Measurements from ENCODE around the gene ZNF536. TPM values are rescaled to one million over a fixed set of nuclear protein-coding genes. Genes with fewer than 3 reads are reported as not detected.

Gene ZNF536
- polyA plus RNA-seq, 1 donor (not counting 4 experiments of a cell fraction or from before 2014, with no cell fraction given) = not detected

DNA sequence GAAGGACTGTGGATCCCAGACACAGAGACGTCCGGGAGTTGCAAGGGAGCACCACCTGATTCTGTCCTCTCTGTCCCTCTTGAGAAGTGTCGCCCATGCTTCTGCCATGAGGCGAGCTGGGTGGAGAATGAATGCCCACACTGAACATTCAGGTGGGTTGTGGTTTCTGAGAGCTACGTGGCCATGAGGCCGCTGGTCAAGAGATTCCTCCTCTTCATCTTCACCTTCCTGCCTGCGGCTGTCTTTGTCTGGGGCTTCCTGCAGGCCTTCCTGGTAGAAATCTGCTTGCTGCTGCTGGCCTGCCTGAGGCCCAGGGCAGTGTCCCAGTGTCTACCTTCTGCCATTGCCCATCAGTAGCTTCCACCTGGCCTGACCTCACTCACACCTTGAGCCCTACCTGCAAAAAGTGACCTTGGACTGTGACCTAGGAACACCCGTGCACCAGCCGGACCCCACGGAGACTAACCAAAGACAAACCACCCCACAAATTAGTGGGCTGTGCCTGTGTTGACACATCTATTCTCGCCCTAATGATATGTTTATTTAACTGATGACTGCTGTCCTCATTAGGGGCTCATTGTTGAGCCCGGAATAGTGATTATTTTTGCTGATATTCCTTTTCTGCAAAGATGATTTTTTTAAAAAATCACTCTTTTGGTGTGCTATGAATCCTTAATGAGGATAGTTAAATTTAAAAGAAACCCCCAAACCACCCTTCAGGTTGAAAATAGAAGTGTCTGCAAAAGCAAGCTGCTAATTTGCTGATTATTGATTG is 38.7 kb upstream of the ZNF536 start:
- H3K79me2 ChIP-seq (ENCODE audit: control insufficient read depth, insufficient read depth, low read length) = no peaks in the 10 kb centered on the region
- no peak for TF ChIP-seq EZH2 (IDR thresholded peaks at IDR 0.05; ENCODE audit: low read length)
- TF ChIP-seq, protein P1, sequence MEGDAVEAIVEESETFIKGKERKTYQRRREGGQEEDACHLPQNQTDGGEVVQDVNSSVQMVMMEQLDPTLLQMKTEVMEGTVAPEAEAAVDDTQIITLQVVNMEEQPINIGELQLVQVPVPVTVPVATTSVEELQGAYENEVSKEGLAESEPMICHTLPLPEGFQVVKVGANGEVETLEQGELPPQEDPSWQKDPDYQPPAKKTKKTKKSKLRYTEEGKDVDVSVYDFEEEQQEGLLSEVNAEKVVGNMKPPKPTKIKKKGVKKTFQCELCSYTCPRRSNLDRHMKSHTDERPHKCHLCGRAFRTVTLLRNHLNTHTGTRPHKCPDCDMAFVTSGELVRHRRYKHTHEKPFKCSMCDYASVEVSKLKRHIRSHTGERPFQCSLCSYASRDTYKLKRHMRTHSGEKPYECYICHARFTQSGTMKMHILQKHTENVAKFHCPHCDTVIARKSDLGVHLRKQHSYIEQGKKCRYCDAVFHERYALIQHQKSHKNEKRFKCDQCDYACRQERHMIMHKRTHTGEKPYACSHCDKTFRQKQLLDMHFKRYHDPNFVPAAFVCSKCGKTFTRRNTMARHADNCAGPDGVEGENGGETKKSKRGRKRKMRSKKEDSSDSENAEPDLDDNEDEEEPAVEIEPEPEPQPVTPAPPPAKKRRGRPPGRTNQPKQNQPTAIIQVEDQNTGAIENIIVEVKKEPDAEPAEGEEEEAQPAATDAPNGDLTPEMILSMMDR (optimal IDR thresholded peaks at IDR 0.05 in 1 of 3, IDR thresholded peaks at IDR 0.05 in 1 of 3, conservative IDR thresholded peaks at IDR 0.05 in 1 of 3; ENCODE audit: extremely low read depth in 1 of 3, insufficient read depth in 2 of 3, low read length in 3 of 3) = no peak
- H3K27ac ChIP-seq (ENCODE audit: control insufficient read depth, insufficient read depth, low read length) = no peak overlapping the region
- H3K4me3 ChIP-seq (ENCODE audit: control insufficient read depth in 2 of 3, extremely low read depth in 1 of 3, insufficient read depth in 2 of 3, low read depth in 1 of 3, low read length in 3 of 3) = no peak overlapping the region
- dilution Hi-C loops (cut with MboI; ENCODE audit: extremely low pct_ligation_motif_present, low sequenced_read_pairs) = no loop called here
- DNase-seq (ENCODE audit: low read depth, low spot score) (no peak), FAIRE-seq (no peak)
- H3K9ac ChIP-seq (ENCODE audit: control insufficient read depth, extremely low read depth, insufficient read depth, low read length) = no peak overlapping the region
- H3K9me3 ChIP-seq (ENCODE audit: control insufficient read depth, low read depth, low read length) = peaks cover 8% of the 10 kb centered on the region
- no peaks in the 10 kb centered on the region for H3K9me1 ChIP-seq (ENCODE audit: control insufficient read depth, extremely low read depth, insufficient read depth, low read length)
- no peak overlapping the region for H3K4me2 ChIP-seq (ENCODE audit: control insufficient read depth, extremely low read depth, insufficient read depth, low read depth, low read length)
- no peaks in the 10 kb centered on the region for H4K20me1 ChIP-seq (ENCODE audit: control insufficient read depth, extremely low read depth, insufficient read depth, low read length)
- H3K27me3 ChIP-seq (ENCODE audit: control insufficient read depth, extremely low read depth, insufficient read depth, low read length) = no peaks in the 10 kb centered on the region
- H3K36me3 ChIP-seq (ENCODE audit: control insufficient read depth in 2 of 2, extremely low read depth in 1 of 2, insufficient read depth in 2 of 2, low read length in 2 of 2) = no peaks in the 10 kb centered on the region
- no peaks in the 10 kb centered on the region for H3K4me1 ChIP-seq (ENCODE audit: control insufficient read depth, extremely low read depth, insufficient read depth, low read length)
- H2AFZ ChIP-seq (ENCODE audit: control insufficient read depth, low read length) = no peak overlapping the region

DNA sequence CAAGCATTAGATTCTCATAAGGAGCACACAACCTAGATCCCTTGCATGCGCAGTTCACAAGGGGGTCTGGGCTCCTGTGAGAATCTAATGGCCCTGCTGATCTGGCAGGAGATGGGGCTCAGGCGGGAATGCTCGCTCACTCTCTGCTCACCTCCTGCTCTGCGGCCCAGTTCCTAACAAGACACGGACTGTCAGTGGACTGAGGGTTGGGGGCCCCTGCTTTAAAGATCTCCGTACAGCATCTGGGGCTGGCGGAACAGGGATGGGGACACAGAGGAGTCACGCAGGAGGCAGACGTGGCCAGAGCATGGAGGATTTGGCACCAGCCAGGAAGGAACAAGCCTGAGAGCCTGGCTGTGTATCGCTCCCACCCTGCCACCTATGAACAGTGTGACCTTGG is 37.3 kb upstream of the ZNF536 start:
- H3K27ac ChIP-seq (ENCODE audit: control insufficient read depth, insufficient read depth, low read length) = no peak overlapping the region
- H2AFZ ChIP-seq (ENCODE audit: control insufficient read depth, low read length) = no peak overlapping the region
- H4K20me1 ChIP-seq (ENCODE audit: control insufficient read depth, extremely low read depth, insufficient read depth, low read length) = no peaks in the 10 kb centered on the region
- no peak overlapping the region for H3K4me3 ChIP-seq (ENCODE audit: control insufficient read depth in 2 of 3, extremely low read depth in 1 of 3, insufficient read depth in 2 of 3, low read depth in 1 of 3, low read length in 3 of 3)
- H3K9me3 ChIP-seq (ENCODE audit: control insufficient read depth, low read depth, low read length) = peaks cover 14% of the 10 kb centered on the region
- no peak overlapping the region for H3K4me2 ChIP-seq (ENCODE audit: control insufficient read depth, extremely low read depth, insufficient read depth, low read depth, low read length)
- H3K36me3 ChIP-seq (ENCODE audit: control insufficient read depth in 2 of 2, extremely low read depth in 1 of 2, insufficient read depth in 2 of 2, low read length in 2 of 2) = no peaks in the 10 kb centered on the region
- H3K9ac ChIP-seq (ENCODE audit: control insufficient read depth, extremely low read depth, insufficient read depth, low read length) = no peak overlapping the region
- no peaks in the 10 kb centered on the region for H3K79me2 ChIP-seq (ENCODE audit: control insufficient read depth, insufficient read depth, low read length)
- no peaks in the 10 kb centered on the region for H3K27me3 ChIP-seq (ENCODE audit: control insufficient read depth, extremely low read depth, insufficient read depth, low read length)
- FAIRE-seq (no peak), DNase-seq (ENCODE audit: low read depth, low spot score) (no peak)
- dilution Hi-C loops (cut with MboI; ENCODE audit: extremely low pct_ligation_motif_present, low sequenced_read_pairs) = no loop called here
- no peak for TF ChIP-seq EZH2 (IDR thresholded peaks at IDR 0.05; ENCODE audit: low read length)
- TF ChIP-seq, protein P1 (optimal IDR thresholded peaks at IDR 0.05 in 1 of 3, IDR thresholded peaks at IDR 0.05 in 1 of 3, conservative IDR thresholded peaks at IDR 0.05 in 1 of 3; ENCODE audit: extremely low read depth in 1 of 3, insufficient read depth in 2 of 3, low read length in 3 of 3) = no peak
- H3K9me1 ChIP-seq (ENCODE audit: control insufficient read depth, extremely low read depth, insufficient read depth, low read length) = no peaks in the 10 kb centered on the region
- no peaks in the 10 kb centered on the region for H3K4me1 ChIP-seq (ENCODE audit: control insufficient read depth, extremely low read depth, insufficient read depth, low read length)

Measured in keratinocyte (primary cell).